WI38 (cell line): ENCODE measurements around the gene WDFY4.
"Not testable (repeated sequence)": the region's sequence is repeated elsewhere in the genome, so short reads cannot be mapped to it uniquely, and the experiment has no call there.

Experiments used
- H3K4me3 ChIP-seq: 2 replicates; pipeline ENCODE4 v1.5.1; 2011; ENCODE audit warnings: low read depth, mild to moderate bottlenecking, control low read depth, low read length
- CTCF ChIP-seq: IDR thresholded peaks from 2 replicates; pipeline ENCODE4 v1.5.1; 2012; ENCODE audit warnings: low read depth, mild to moderate bottlenecking, control low read depth, low read length

WDFY4 gene

GRCh38 chr10:48638739-48639527, 45.7 kb upstream of the WDFY4 start:
- H3K4me3 ChIP-seq: no peak overlapping the region
- no peak for TF ChIP-seq CTCF

GRCh38 chr10:48639632-48640031, 45.0 kb upstream of the WDFY4 start:
- no peak for TF ChIP-seq CTCF

DNA sequence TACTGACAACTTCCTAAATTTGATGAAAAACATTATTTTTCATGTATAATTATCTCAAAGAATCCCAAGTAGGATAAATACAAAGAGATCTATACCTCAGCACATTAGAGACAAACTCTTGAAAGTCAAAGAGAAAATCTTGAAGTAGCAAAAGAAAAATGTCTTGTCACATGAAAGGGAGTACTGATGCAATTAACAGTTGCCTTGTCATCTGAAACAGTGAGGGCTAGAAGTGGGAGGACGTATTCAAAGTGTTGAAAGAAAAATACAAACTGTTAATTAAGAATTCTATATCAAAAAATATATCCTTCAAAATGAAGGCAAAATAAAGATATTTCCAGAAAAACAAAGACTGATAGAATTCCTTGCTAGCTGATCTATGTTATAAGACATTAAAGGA, 44.3 kb upstream of the WDFY4 start:
- H3K4me3 ChIP-seq: no peak overlapping the region
- TF ChIP-seq CTCF: no peak

More at GRCh38 chr10:48639632-48640031, 45.0 kb upstream of the WDFY4 start:
- H3K4me3 ChIP-seq: no peak overlapping the region

DNA sequence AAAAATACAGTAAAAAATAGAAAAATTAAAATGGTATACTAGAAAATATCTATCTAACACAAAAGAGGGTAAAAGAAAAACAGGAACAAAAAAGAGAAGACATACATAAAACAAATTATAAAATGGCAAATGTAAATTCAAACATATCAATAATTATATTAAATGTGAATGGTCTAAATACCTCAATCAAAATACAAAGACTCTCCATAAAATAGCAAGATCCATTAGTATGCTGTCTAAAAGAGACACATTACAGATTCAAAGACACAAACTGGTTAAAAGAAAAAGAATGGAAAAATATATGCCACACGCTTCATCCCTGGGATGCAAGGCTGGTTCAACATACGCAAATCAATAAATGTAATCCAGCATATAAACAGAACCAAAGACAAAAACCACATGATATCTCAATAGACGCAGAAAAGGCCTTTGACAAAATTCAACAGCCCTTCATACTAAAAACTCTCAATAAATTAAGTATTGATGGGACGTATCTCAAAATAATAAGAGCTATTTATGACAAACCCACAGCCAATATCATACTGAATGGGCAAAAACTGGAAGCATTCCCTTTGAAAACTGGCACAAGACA, 43.5 kb upstream of the WDFY4 start:
- not testable (repeated sequence) for H3K4me3 ChIP-seq

DNA sequence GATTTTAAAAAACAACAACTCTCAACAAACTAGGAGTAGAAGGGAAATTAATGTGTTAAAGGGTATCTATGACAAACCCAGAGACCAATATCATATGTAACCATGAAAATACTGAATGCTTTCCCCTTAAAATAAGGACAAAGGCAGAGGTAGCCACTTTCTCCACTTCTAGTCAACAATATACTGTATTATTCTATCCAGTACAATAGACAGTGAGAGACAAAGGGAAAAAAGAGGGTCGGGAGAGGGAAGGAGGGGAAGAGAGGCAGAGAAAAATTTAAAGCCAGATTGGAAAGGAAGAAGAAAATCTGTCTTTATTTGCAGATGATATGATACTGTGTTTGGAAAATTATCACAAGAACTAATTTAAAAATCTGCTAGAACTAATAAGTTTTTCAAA, 39.1 kb upstream of the WDFY4 start:
- TF ChIP-seq CTCF: no peak
- no peak overlapping the region for H3K4me3 ChIP-seq

- H3K4me3 ChIP-seq: not testable (repeated sequence)
Observed at GRCh38 chr10:48647073-48647472, 37.6 kb upstream of the WDFY4 start.

DNA sequence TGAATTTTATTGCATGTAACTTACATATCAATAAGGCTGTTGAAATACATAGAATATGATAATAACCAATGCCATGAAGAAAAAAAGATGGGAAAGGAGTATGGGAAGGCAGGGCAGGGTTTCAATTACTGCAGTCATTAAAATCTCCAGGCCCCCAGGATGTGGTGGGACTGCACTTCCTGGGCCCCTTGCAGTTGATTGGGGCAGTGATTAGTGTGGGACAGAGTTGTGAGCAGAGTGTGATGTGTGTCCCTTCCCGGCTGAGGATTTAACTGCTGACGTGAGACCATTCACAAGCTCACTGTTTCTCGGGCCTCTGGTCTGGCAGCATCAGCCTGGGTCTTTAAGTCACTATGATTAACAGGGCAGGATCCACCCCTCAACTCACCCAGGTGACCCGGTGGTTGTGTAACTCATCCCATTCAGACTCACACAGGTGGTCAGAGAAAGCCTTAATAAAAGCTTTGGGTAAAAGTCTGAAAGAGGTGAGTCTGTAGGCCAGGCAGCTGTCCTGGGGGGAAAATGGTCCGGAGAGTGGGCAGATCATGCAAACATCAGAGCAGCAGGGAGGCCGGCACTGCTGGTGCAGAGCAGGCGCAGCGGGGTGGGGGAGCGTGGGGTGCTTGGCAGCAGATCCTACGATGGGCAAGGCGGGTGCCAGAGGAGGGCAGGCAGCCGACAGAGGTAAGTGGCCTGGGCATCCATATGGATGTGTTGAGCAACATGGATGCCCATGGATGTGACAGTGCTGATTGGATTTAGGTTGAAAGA, 36.3 kb upstream of the WDFY4 start:
- no peak for TF ChIP-seq CTCF
- no peak overlapping the region for H3K4me3 ChIP-seq

- H3K4me3 ChIP-seq: no peak overlapping the region
- TF ChIP-seq CTCF: no peak
Observed at GRCh38 chr10:48649349-48649944, 35.2 kb upstream of the WDFY4 start.
